ENCODE results near the gene BLCAP.

Gene BLCAP

GRCh38 chr20:37566590-37567330, 39.1 kb upstream of the BLCAP start:
- H3K4me1 ChIP-seq (ENCODE audit: control insufficient read depth in 1 of 2, insufficient read depth in 2 of 2, low read length in 2 of 2), result peaks cover 0 to 7% of the 10 kb centered on the region in 2 donors
- H3K9me3 ChIP-seq (ENCODE audit: control insufficient read depth in 1 of 2, low read length in 2 of 2), result no peaks in the 10 kb centered on the region
- peaks cover 13% of the 10 kb centered on the region for H3K27me3 ChIP-seq (ENCODE audit: low read depth, low read length)
- H3K36me3 ChIP-seq (ENCODE audit: control insufficient read depth in 1 of 2, insufficient read depth in 2 of 2, low read length in 2 of 2), result no peaks in the 10 kb centered on the region
- no peak overlapping the region for H3K4me3 ChIP-seq (ENCODE audit: low read depth in 1 of 2, low read length in 2 of 2)
- H3K27ac ChIP-seq (ENCODE audit: low read length), result no peak overlapping the region

DNA sequence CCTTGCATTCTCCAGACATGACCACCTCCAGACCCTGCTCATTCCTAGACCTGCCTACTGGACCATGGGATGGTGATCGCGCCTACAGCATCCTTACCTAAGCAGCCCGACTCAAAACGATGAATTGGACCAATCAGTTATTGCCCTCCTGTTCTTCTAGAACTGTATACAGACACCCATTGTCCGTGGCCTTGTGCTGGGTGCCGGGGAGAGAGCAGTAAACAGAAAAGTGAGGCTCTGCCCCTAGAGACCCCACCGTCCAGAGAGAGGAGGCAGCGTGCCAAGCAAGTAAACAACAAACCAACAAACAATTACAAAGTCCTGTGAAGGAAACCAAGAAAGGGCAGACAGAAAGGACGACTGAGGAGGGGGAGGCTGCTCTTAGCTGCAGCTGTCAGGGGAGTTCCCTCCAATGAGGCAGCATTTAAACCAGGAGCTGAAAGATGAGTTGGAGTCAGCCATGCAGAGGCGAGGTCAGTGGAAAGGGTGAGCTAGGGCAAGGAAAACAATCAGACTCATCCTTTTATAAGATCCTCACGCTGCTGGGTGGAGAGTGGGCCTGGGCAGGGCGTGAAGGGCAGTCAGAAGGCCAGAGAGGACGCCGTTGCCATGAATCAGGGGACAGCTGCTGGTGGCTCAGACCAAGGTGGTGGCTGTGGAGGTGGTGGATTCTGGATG, 37.6 kb upstream of the BLCAP start:
- H3K27me3 ChIP-seq (ENCODE audit: low read depth, low read length), result peaks cover 13% of the 10 kb centered on the region

GRCh38 chr20:37564388-37565133, 36.9 kb upstream of the BLCAP start:
- Histone ChIP-seq H3K9me3 (ENCODE audit: control insufficient read depth in 1 of 2, low read length in 2 of 2) (no peaks in the 10 kb centered on the region), H3K4me3 (ENCODE audit: low read depth in 1 of 2, low read length in 2 of 2) (no peak overlapping the region), H3K36me3 (ENCODE audit: control insufficient read depth in 1 of 2, insufficient read depth in 2 of 2, low read length in 2 of 2) (no peaks in the 10 kb centered on the region), H3K27me3 (ENCODE audit: low read depth, low read length) (peaks cover 13% of the 10 kb centered on the region), H3K4me1 (ENCODE audit: control insufficient read depth in 1 of 2, insufficient read depth in 2 of 2, low read length in 2 of 2) (peaks cover 0 to 7% of the 10 kb centered on the region in 2 donors), H3K27ac (ENCODE audit: low read length) (no peak overlapping the region)

More for the DNA sequence above, 37.6 kb upstream of the BLCAP start:
- H3K27ac ChIP-seq (ENCODE audit: low read length), result no peak overlapping the region
- peaks cover 0 to 7% of the 10 kb centered on the region in 2 donors for H3K4me1 ChIP-seq (ENCODE audit: control insufficient read depth in 1 of 2, insufficient read depth in 2 of 2, low read length in 2 of 2)
- H3K36me3 ChIP-seq (ENCODE audit: control insufficient read depth in 1 of 2, insufficient read depth in 2 of 2, low read length in 2 of 2), result no peaks in the 10 kb centered on the region
- H3K9me3 ChIP-seq (ENCODE audit: control insufficient read depth in 1 of 2, low read length in 2 of 2), result no peaks in the 10 kb centered on the region
- H3K4me3 ChIP-seq (ENCODE audit: low read depth in 1 of 2, low read length in 2 of 2), result no peak overlapping the region

DNA sequence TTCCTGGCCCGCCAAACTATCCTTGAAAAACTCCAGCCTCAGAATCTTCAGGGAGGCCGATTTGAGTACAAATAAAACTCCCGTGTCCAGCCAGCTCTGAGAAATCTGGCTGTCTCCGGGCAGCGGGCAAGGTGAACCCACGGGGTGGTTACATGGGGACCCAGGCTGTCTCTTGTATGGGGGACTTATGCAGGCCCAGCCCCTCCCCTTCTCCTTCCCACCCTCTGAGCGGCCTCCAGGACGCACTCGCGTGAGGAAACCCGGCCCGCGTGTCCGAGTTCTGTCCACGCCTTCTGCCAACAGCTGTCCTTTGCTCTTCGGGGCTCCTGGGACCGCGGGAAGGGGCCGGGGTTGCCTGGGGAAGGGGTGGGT, 36.3 kb upstream of the BLCAP start:
- peaks cover 13% of the 10 kb centered on the region for H3K27me3 ChIP-seq (ENCODE audit: low read depth, low read length)

DNA sequence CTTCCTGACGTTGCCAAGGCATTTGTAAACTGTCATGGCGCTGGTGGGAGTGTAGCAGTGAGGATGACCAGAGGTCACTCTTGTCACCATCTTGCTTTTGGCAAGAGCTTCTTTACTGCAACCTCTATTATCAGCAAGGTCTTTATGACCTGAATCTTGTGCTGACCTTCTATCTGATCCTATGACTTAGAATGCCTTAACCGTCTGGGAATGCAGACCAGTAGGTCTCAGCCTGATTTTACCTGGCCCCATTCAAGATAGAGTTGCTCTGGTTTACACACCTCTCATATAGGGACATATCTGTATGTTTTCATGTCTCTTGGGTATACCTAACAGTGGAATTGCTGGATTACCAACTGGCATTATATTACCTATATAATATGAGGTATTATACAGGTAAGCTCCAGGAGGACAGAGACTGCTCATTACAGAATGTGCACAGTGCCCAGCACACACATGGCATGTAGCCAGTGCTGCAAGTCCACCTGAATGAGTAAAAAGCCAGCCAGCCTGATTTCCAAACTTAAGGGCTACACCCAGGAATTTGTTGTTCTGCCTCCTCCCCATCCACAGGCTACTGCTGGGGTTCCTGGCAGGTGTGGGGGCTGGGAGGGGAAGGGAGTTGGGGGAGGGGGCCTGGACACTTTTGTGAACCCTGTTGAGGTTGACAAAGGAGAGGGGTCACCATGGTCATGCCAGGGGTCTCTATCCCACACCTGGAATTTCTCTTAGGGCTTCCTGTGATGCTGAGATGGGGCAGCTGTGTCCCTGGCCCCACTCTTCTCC, 35.2 kb upstream of the BLCAP start:
- no peak overlapping the region for H3K27ac ChIP-seq (ENCODE audit: low read length)
- H3K9me3 ChIP-seq (ENCODE audit: control insufficient read depth in 1 of 2, low read length in 2 of 2), result no peaks in the 10 kb centered on the region
- H3K4me1 ChIP-seq (ENCODE audit: control insufficient read depth in 1 of 2, insufficient read depth in 2 of 2, low read length in 2 of 2), result peaks cover 0 to 7% of the 10 kb centered on the region in 2 donors
- H3K4me3 ChIP-seq (ENCODE audit: low read depth in 1 of 2, low read length in 2 of 2), result no peak overlapping the region
- no peaks in the 10 kb centered on the region for H3K36me3 ChIP-seq (ENCODE audit: control insufficient read depth in 1 of 2, insufficient read depth in 2 of 2, low read length in 2 of 2)
- peaks cover 13% of the 10 kb centered on the region for H3K27me3 ChIP-seq (ENCODE audit: low read depth, low read length)

More for the DNA sequence above, 36.3 kb upstream of the BLCAP start:
- no peaks in the 10 kb centered on the region for H3K36me3 ChIP-seq (ENCODE audit: control insufficient read depth in 1 of 2, insufficient read depth in 2 of 2, low read length in 2 of 2)
- peaks cover 0 to 7% of the 10 kb centered on the region in 2 donors for H3K4me1 ChIP-seq (ENCODE audit: control insufficient read depth in 1 of 2, insufficient read depth in 2 of 2, low read length in 2 of 2)
- no peak overlapping the region for H3K27ac ChIP-seq (ENCODE audit: low read length)
- H3K9me3 ChIP-seq (ENCODE audit: control insufficient read depth in 1 of 2, low read length in 2 of 2), result no peaks in the 10 kb centered on the region
- H3K4me3 ChIP-seq (ENCODE audit: low read depth in 1 of 2, low read length in 2 of 2), result no peak overlapping the region

DNA sequence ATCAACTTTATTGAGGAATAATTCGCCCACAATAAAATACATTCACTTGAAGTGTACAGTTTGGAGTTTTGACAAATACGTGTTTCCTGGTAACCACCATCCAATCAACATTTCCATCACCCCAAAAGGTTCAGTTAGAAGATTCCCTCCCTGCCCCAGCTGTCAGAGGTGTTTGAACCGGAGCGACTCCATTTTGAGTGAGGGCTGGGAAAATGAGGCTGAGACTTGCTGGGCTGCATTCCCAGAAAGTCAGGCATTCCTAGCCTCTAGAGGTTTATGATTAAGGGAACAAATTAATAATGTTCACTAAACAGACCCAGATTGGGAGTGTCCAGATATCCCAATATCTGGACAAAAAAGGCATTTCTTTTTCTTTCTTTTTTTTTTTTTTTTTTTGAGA, 33.0 kb upstream of the BLCAP start:
- H3K27ac ChIP-seq (ENCODE audit: low read length), result no peak overlapping the region
- H3K27me3 ChIP-seq (ENCODE audit: low read depth, low read length), result peaks cover 13% of the 10 kb centered on the region
- H3K4me1 ChIP-seq (ENCODE audit: control insufficient read depth in 1 of 2, insufficient read depth in 2 of 2, low read length in 2 of 2), result peaks cover 0 to 7% of the 10 kb centered on the region in 2 donors
- no peaks in the 10 kb centered on the region for H3K9me3 ChIP-seq (ENCODE audit: control insufficient read depth in 1 of 2, low read length in 2 of 2)
- no peak overlapping the region for H3K4me3 ChIP-seq (ENCODE audit: low read depth in 1 of 2, low read length in 2 of 2)
- no peaks in the 10 kb centered on the region for H3K36me3 ChIP-seq (ENCODE audit: control insufficient read depth in 1 of 2, insufficient read depth in 2 of 2, low read length in 2 of 2)

DNA sequence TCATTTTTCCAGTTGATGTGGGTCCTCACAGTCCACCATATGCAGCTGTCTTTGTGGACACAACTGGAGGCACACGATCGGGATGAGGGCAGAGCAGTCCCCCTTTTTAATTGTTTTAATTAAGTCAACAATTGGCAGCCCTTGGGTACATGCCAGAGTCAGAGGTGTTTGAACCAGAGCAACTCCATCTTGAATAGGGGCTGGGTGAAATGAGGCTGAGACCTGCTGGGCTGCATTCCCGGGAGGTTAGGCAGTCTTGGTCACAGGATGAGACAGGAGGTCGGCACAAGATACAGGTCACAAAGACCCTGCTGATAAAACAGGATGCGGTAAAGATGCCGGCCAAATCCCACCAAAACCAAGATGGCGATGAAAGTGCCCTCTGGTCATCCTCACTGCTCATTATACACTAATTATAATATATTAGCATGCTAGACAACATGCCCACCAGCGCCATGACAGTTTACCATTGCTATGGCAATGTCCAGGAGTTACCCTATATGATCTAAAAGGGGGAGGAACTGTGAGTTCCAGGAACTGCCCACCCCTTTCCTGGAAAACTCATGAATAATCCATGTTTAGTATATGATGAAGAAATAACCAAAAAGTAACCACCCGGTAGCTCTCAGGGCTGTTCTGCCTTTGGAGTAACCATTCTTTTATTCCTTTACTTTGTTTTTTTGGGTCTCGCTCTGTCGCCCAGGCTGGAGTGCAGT, 31.8 kb upstream of the BLCAP start:
- peaks cover 0 to 4% of the 10 kb centered on the region in 2 donors for H3K4me1 ChIP-seq (ENCODE audit: control insufficient read depth in 1 of 2, insufficient read depth in 2 of 2, low read length in 2 of 2)
- H3K27ac ChIP-seq (ENCODE audit: low read length), result no peak overlapping the region
- H3K36me3 ChIP-seq (ENCODE audit: control insufficient read depth in 1 of 2, insufficient read depth in 2 of 2, low read length in 2 of 2), result no peaks in the 10 kb centered on the region
- H3K27me3 ChIP-seq (ENCODE audit: low read depth, low read length), result peaks cover 6% of the 10 kb centered on the region
- H3K9me3 ChIP-seq (ENCODE audit: control insufficient read depth in 1 of 2, low read length in 2 of 2), result no peaks in the 10 kb centered on the region
- no peak overlapping the region for H3K4me3 ChIP-seq (ENCODE audit: low read depth in 1 of 2, low read length in 2 of 2)

DNA sequence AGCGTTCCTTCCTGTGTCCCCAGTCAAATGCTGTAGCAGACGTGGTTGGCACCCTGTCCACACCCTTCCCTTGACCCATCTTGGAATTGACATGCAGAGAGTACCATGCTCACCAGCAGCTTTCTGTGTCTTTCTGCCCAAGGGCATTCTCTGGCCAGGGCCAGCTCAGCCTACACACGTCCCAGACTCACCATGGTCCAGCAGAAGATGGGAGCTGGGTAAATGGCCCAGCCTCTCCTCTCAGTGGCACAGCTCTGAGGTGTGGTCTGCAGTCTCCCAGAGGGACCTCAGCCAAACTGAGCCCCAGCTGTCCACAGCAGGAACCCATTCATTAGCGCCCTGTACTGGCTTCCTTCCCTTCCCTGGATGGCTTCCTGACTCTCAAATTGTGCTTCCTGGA, 31.1 kb upstream of the BLCAP start:
- Histone ChIP-seq H3K4me1 (ENCODE audit: control insufficient read depth in 1 of 2, insufficient read depth in 2 of 2, low read length in 2 of 2) (no peaks in the 10 kb centered on the region), H3K27ac (ENCODE audit: low read length) (no peak overlapping the region), H3K4me3 (ENCODE audit: low read depth in 1 of 2, low read length in 2 of 2) (no peak overlapping the region), H3K36me3 (ENCODE audit: control insufficient read depth in 1 of 2, insufficient read depth in 2 of 2, low read length in 2 of 2) (no peaks in the 10 kb centered on the region), H3K27me3 (ENCODE audit: low read depth, low read length) (peaks cover under 1% of the 10 kb centered on the region), H3K9me3 (ENCODE audit: control insufficient read depth in 1 of 2, low read length in 2 of 2) (no peaks in the 10 kb centered on the region)

DNA sequence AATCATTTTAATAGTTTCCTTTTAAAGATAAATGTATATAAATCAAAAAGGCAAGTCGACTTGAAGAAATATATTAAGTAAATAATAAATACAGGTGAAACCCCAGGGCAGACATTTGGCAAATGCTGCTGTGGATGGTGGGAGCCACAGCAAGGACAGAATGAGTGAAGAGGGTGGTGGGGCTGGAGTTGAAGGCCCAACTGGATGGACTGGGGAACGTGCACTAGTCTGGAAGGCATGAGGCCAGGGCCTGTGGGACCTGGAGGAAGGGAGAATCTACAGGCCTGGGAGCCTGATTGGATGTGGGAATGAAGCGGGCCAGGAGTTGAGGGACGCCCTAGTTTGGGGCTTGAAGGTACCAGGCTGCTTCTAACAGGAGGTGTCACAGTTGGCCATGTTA, 30.6 kb upstream of the BLCAP start:
- no peaks in the 10 kb centered on the region for H3K9me3 ChIP-seq (ENCODE audit: control insufficient read depth in 1 of 2, low read length in 2 of 2)
- H3K27me3 ChIP-seq (ENCODE audit: low read depth, low read length), result no peaks in the 10 kb centered on the region
- H3K27ac ChIP-seq (ENCODE audit: low read length), result no peak overlapping the region
- no peaks in the 10 kb centered on the region for H3K4me1 ChIP-seq (ENCODE audit: control insufficient read depth in 1 of 2, insufficient read depth in 2 of 2, low read length in 2 of 2)
- no peak overlapping the region for H3K4me3 ChIP-seq (ENCODE audit: low read depth in 1 of 2, low read length in 2 of 2)
- no peaks in the 10 kb centered on the region for H3K36me3 ChIP-seq (ENCODE audit: control insufficient read depth in 1 of 2, insufficient read depth in 2 of 2, low read length in 2 of 2)

GRCh38 chr20:37556538-37556937, 28.9 kb upstream of the BLCAP start:
- H3K4me1 ChIP-seq (ENCODE audit: control insufficient read depth in 1 of 2, insufficient read depth in 2 of 2, low read length in 2 of 2), result no peaks in the 10 kb centered on the region
- H3K27me3 ChIP-seq (ENCODE audit: low read depth, low read length), result no peaks in the 10 kb centered on the region
- H3K4me3 ChIP-seq (ENCODE audit: low read depth in 1 of 2, low read length in 2 of 2), result no peak overlapping the region
- H3K27ac ChIP-seq (ENCODE audit: low read length), result no peak overlapping the region
- H3K9me3 ChIP-seq (ENCODE audit: control insufficient read depth in 1 of 2, low read length in 2 of 2), result no peaks in the 10 kb centered on the region
- H3K36me3 ChIP-seq (ENCODE audit: control insufficient read depth in 1 of 2, insufficient read depth in 2 of 2, low read length in 2 of 2), result no peaks in the 10 kb centered on the region

Data from muscle layer of duodenum (tissue), 2 donors.